DOHH2 (cell line): Measurements from ENCODE around the gene KIAA1614.
"Not testable (repeated sequence)": the region's sequence is repeated elsewhere in the genome, so short reads cannot be mapped to it uniquely, and the experiment has no call there.

Source experiments
- H3F3A ChIP-seq: fragments of 200-600 bp; sonication (generic), shearing (Covaris generic); 2 replicates; pipeline ENCODE4 v1.6.0; 2016; ENCODE audit warnings: antibody characterized with exemption, mild to moderate bottlenecking; ENCODE audit not compliant: control insufficient read depth, insufficient read depth
- H3K27ac ChIP-seq: fragments of 200-600 bp; sonication (generic); 2 replicates; pipeline ENCODE4 v1.5.1; 2014; ENCODE audit warnings: low read depth, mild to moderate bottlenecking, low read length, moderate library complexity
- H3K27me3 ChIP-seq: fragments of 200-600 bp; sonication (generic); 2 replicates; pipeline ENCODE4 v1.6.1; 2014; ENCODE audit warnings: mild to moderate bottlenecking, low read length, mixed read lengths; ENCODE audit not compliant: control insufficient read depth
- H3K36me3 ChIP-seq: fragments of 200-600 bp; sonication (generic); 2 replicates; pipeline ENCODE4 v1.6.1; 2014; ENCODE audit warnings: mild to moderate bottlenecking, low read length, moderate library complexity, mixed read lengths; ENCODE audit not compliant: control insufficient read depth
- H3K4me1 ChIP-seq: fragments of 200-600 bp; sonication (generic); 2 replicates; pipeline ENCODE4 v1.6.1; 2014; ENCODE audit warnings: mild to moderate bottlenecking, low read length, mixed read lengths; ENCODE audit not compliant: control insufficient read depth
- H3K4me2 ChIP-seq: fragments of 200-600 bp; sonication (generic); 2 replicates; pipeline ENCODE4 v1.6.0; 2014; ENCODE audit warnings: mild to moderate bottlenecking, low read length, moderate library complexity
- H3K4me3 ChIP-seq: fragments of 200-600 bp; sonication (generic); 2 replicates; pipeline ENCODE4 v1.5.1; 2014; ENCODE audit warnings: mild to moderate bottlenecking, low read length, mixed read lengths
- H3K79me2 ChIP-seq: fragments of 200-600 bp; sonication (generic); 2 replicates; pipeline ENCODE4 v1.6.1; 2014; ENCODE audit warnings: mild to moderate bottlenecking, low read length, mixed read lengths; ENCODE audit not compliant: control insufficient read depth
- H3K9me2 ChIP-seq: fragments of 200-600 bp; sonication (generic); replicated peaks from 2 replicates; pipeline ENCODE4 v1.6.1; 2014; ENCODE audit warnings: mild to moderate bottlenecking, low read length, mixed read lengths; ENCODE audit not compliant: control insufficient read depth
- H3K9me3 ChIP-seq: fragments of 200-600 bp; sonication (generic); 2 replicates; pipeline ENCODE4 v1.6.1; 2014; ENCODE audit warnings: antibody characterized with exemption, low read length, mixed read lengths; ENCODE audit not compliant: control insufficient read depth, insufficient read depth
- H4K20me1 ChIP-seq: fragments of 200-600 bp; sonication (generic); 2 replicates; pipeline ENCODE4 v1.6.0; 2014; ENCODE audit warnings: low read depth, mild to moderate bottlenecking, antibody characterized with exemption, low read length, moderate library complexity; ENCODE audit not compliant: control insufficient read depth, insufficient read depth
- EZH2phosphoT487 ChIP-seq: fragments of 200-600 bp; sonication (generic); IDR thresholded peaks from 2 replicates; pipeline ENCODE4 v1.6.1; 2017; ENCODE audit warnings: borderline replicate concordance, mild to moderate bottlenecking, antibody characterized with exemption, low read length, moderate library complexity, mixed read lengths
- TF ChIP-seq, protein P1 (sequence below): fragments of 200-600 bp; sonication (generic); IDR thresholded peaks from one replicate; pipeline ENCODE4 v1.5.1; 2014; ENCODE audit warnings: antibody characterized with exemption, mild to moderate bottlenecking, low read depth, low read length; ENCODE audit not compliant: poor library complexity, severe bottlenecking

The KIAA1614 gene

GRCh38 chr1:180967558-180967957 is 54.9 kb downstream of the KIAA1614 start:
- Histone ChIP-seq H3K4me1 (no peaks in the 10 kb centered on the region), H3K79me2 (no peaks in the 10 kb centered on the region), H3K27me3 (no peaks in the 10 kb centered on the region), H3F3A (no peaks in the 10 kb centered on the region), H3K9me3 (no peaks in the 10 kb centered on the region), H3K27ac (no peak overlapping the region), H3K4me2 (no peak overlapping the region), H3K4me3 (no peak overlapping the region), H4K20me1 (no peaks in the 10 kb centered on the region), H3K9me2 (no peaks in the 10 kb centered on the region), H3K36me3 (peaks cover 10% of the 10 kb centered on the region; the same call in 1 of the 2 replicates)
- no peak for TF ChIP-seq EZH2phosphoT487
- TF ChIP-seq, protein P1, sequence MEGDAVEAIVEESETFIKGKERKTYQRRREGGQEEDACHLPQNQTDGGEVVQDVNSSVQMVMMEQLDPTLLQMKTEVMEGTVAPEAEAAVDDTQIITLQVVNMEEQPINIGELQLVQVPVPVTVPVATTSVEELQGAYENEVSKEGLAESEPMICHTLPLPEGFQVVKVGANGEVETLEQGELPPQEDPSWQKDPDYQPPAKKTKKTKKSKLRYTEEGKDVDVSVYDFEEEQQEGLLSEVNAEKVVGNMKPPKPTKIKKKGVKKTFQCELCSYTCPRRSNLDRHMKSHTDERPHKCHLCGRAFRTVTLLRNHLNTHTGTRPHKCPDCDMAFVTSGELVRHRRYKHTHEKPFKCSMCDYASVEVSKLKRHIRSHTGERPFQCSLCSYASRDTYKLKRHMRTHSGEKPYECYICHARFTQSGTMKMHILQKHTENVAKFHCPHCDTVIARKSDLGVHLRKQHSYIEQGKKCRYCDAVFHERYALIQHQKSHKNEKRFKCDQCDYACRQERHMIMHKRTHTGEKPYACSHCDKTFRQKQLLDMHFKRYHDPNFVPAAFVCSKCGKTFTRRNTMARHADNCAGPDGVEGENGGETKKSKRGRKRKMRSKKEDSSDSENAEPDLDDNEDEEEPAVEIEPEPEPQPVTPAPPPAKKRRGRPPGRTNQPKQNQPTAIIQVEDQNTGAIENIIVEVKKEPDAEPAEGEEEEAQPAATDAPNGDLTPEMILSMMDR: no peak

GRCh38 chr1:180968834-180969233 is 56.1 kb downstream of the KIAA1614 start:
- H3K4me2 ChIP-seq, H3K27ac ChIP-seq, H3K4me1 ChIP-seq, H3K4me3 ChIP-seq, H3K9me3 ChIP-seq, H3K27me3 ChIP-seq, H3K9me2 ChIP-seq, H4K20me1 ChIP-seq, H3K79me2 ChIP-seq, H3F3A ChIP-seq: not testable (repeated sequence)
- H3K36me3 ChIP-seq: peaks cover 20% of the 10 kb centered on the region; the same call in 1 of the 2 replicates

DNA sequence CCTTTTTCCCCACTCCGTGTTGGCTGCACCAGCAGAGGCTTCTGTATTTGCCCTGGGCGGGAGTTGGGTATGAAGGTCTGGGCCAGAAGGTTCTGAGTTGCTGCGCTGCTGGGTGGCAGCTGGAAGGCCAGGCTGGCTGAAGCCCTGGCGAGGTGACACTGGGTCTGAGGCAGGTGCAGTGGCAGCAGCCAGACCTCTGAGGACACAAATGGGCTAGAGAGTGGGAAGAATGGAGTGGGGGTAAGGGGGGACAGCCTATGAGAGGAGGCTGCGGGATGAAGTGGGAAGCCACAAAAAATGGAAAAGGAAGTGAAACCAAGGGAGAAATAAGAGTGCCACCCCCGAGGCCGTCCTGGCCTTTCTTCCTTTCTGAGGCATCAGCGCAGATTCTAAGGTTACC is 56.7 kb downstream of the KIAA1614 start:
- no peak for TF ChIP-seq EZH2phosphoT487
- TF ChIP-seq, protein P1: no peak
- no peaks in the 10 kb centered on the region for H3K9me3 ChIP-seq
- peaks cover 23% of the 10 kb centered on the region for H3K36me3 ChIP-seq
- no peak overlapping the region for H3K4me2 ChIP-seq
- no peaks in the 10 kb centered on the region for H4K20me1 ChIP-seq
- H3K79me2 ChIP-seq: no peaks in the 10 kb centered on the region
- H3F3A ChIP-seq: no peaks in the 10 kb centered on the region
- H3K4me3 ChIP-seq: no peak overlapping the region
- H3K4me1 ChIP-seq: no peaks in the 10 kb centered on the region
- H3K9me2 ChIP-seq: no peaks in the 10 kb centered on the region
- no peaks in the 10 kb centered on the region for H3K27me3 ChIP-seq
- H3K27ac ChIP-seq: no peak overlapping the region

- TF ChIP-seq EZH2phosphoT487: no peak
- TF ChIP-seq, protein P1: no peak
- H3K36me3 ChIP-seq: peaks cover 33% of the 10 kb centered on the region
- H3K4me2 ChIP-seq: no peak overlapping the region
- H3K9me3 ChIP-seq: no peaks in the 10 kb centered on the region
- H3F3A ChIP-seq: no peaks in the 10 kb centered on the region
- H3K27me3 ChIP-seq: no peaks in the 10 kb centered on the region
- no peak overlapping the region for H3K27ac ChIP-seq
- H3K4me3 ChIP-seq: no peak overlapping the region
- H3K79me2 ChIP-seq: no peaks in the 10 kb centered on the region
- no peaks in the 10 kb centered on the region for H3K9me2 ChIP-seq
- no peaks in the 10 kb centered on the region for H3K4me1 ChIP-seq
- no peaks in the 10 kb centered on the region for H4K20me1 ChIP-seq
These were observed 57.8 kb downstream of the KIAA1614 start for GRCh38 chr1:180970333-180971079.
